AG04449 (cell line): ENCODE results near the gene KPNB1.
A peak's percentile ranks its signal among the peaks of the same experiment; 100 is the strongest.

Experiments
- CTCF ChIA-PET: fragments of 350-600 bp; formaldehyde crosslinking; extraction: SDS; loops from one replicate; lab custom pipeline; 2021; ENCODE audit warnings: antibody characterized with exemption; lab: Yijun Ruan, JAX
- POLR2A ChIA-PET: fragments of 400-600, 350-600 bp; formaldehyde crosslinking; extraction: SDS; loops from one replicate; lab custom pipeline; 2020; ENCODE audit warnings: antibody characterized with exemption, inconsistent platforms; lab: Yijun Ruan, JAX
- DNase-seq: peaks from one replicate; pipeline ENCODE4 v3.0.0-alpha.2; 2010; ENCODE audit warnings: low read depth, low spot score
- H3K4me3 ChIP-seq: 2 replicates; pipeline ENCODE4 v1.5.1; 2011; ENCODE audit warnings: low read depth, mild to moderate bottlenecking, control low read depth, low read length
- CTCF ChIP-seq: IDR thresholded peaks from one replicate; pipeline ENCODE4 v1.5.1; 2011; ENCODE audit warnings: mild to moderate bottlenecking, moderate library complexity, low read length, control low read depth, inconsistent platforms; ENCODE audit not compliant: insufficient read depth; ENCODE audit errors: missing control alignments

Gene KPNB1

GRCh38 chr17:47611372-47612350 lies 38.1 kb upstream of the KPNB1 start:
- TF ChIP-seq CTCF = no peak
- ChIA-PET CTCF (interaction anchor here (1.0 kb wide), 1 partner anchor 8 kb away, joined by 3 read pairs; no protein-coding TSS in a partner anchor), POLR2A (no interaction called here)
- DNase-seq = no peak
- H3K4me3 ChIP-seq = no peak overlapping the region

GRCh38 chr17:47615766-47616424 lies 33.8 kb upstream of the KPNB1 start:
- peak; percentile 35 for TF ChIP-seq CTCF
- H3K4me3 ChIP-seq = no peak overlapping the region
- no peak for DNase-seq
- ChIA-PET CTCF (interaction anchor here (0.6 to 3.9 kb wide), 43 partner anchors 10 to 457 kb away, joined by 3 to 60 read pairs (median 4); partner anchors contain the start of genes CDC27 and KPNB1), POLR2A (no interaction called here)

GRCh38 chr17:47618410-47618809 lies 31.3 kb upstream of the KPNB1 start:
- POLR2A ChIA-PET = no interaction called here
- CTCF ChIA-PET = interaction anchor here (0.7 to 4.2 kb wide), 4 partner anchors 13 to 118 kb away, joined by 3 to 25 read pairs (median 12); no protein-coding TSS in a partner anchor
- no peak for DNase-seq
- no peak overlapping the region for H3K4me3 ChIP-seq
- peak; percentile 4 for TF ChIP-seq CTCF

GRCh38 chr17:47620503-47621245 lies 29.0 kb upstream of the KPNB1 start:
- ChIA-PET CTCF (interaction anchor here (0.9 to 4.2 kb wide), 4 partner anchors 15 to 120 kb away, joined by 3 to 25 read pairs (median 12); no protein-coding TSS in a partner anchor), POLR2A (interaction anchor here (0.7 to 1.5 kb wide), 2 partner anchors 28 to 344 kb away, joined by 5 to 9 read pairs; partner anchors contain the start of gene KPNB1)
- no peak for TF ChIP-seq CTCF
- no peak overlapping the region for H3K4me3 ChIP-seq
- DNase-seq = no peak

- peak overlapping the region; percentile 6; the same call in 1 of the 2 replicates for H3K4me3 ChIP-seq
- no peak for TF ChIP-seq CTCF
- ChIA-PET POLR2A (interaction anchor here (1.5 kb wide), 1 partner anchor 28 kb away, joined by 9 read pairs; the partner anchor contains the start of gene KPNB1), CTCF (interaction anchor here (0.7 to 4.2 kb wide), 4 partner anchors 16 to 169 kb away, joined by 3 to 25 read pairs (median 4); no protein-coding TSS in a partner anchor)
- DNase-seq = peak; percentile 61
Observed at GRCh38 chr17:47621293-47622179, 28.2 kb upstream of the KPNB1 start.
